Hematopoietic multipotent progenitor cell treated with erythropoietin and hydrocortisone succinate and interleukin-3 and kit ligand, for 17 days (in vitro differentiated cells): Measurements from ENCODE around the gene GANAB.
"Not testable (repeated sequence)": the region's sequence is repeated elsewhere in the genome, so short reads cannot be mapped to it uniquely, and the experiment has no call there.

Experiments used
- DNase-seq: peaks from one replicate; pipeline ENCODE4 v3.0.0-alpha.2; 2015; ENCODE audit warnings: low spot score

GANAB gene

DNA sequence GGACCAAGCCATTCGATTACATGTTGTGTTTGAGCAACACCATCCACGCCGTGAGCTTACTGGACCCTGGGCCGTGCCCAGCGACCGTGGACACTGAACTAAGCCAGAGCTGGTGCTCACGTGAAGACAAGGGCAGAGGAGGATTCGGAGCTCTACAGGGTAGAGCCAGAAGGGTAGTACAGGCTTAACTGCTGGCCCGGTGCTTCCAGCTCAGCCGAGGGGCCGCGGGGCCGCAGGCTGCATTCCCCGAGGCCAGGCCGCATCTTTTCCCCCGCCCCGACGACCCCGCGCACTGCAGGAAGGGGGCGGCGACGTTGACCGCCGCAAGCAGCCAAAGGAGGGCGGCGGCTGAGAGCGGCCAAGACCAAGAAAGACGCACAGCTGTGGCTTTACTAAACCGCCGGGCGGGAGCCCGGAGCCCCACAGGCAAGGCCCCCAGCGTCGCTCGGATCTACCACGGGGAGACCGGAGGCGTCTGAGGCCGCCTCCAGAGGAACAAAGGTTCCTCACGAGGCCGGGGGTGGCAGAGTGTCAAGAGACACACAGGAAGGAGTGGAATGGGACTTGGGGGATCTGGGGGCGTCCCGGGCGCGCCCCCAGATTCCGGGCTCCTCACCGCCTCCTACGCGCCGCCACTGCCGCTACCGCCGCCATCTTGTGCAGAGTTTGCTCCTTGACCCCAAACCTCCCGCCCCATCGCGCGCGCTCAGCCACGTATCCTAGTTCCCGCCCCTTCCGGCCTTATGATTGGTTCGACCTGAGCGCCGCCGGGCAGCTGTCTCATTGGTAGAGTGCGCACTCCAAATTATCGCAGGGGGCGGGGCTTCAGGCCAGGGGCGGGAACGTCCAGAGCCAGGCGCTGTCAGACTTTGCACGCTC lies at the start of gene GANAB:
Gene GANAB (minus strand): TSS at position 668 of the 879 bp plus-strand sequence. CDS start 14 bp downstream, at position 654.
- peak; percentile 98 for DNase-seq

DNA sequence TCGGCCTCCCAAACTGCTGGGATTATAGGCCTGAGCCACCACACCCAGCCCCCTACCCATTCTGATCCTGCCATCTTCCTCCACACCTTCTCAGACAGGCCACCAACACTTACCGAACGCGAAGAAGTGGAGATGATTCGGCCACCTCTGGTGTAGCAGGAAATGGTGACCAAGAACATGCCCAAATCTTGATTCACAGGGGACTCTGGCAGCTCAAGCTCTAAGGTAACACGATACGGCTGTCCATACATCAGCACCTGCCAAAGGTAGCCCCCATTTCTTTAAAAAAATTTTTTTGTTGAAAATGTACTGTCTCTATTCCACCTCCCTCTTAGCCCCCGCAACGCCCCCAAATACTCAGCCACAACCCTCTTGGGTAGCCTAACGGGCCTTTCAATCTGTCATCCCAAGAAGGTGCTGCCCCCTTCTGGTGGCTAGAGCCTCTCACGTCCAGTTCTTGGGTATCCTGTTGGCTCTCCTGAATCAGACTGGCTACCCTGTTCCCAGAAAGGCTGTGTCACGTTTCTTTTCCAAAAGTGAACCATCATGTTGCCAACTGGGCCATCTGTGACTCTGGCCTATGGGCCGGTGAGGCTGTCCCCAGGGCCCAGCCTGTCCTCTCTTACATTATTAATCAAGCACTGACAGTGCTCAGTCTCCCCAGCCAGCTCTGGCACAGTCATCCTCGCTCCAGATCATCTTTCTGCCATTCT lies 48.2 kb upstream of the GANAB start:
- DNase-seq: peak; percentile 94

DNA sequence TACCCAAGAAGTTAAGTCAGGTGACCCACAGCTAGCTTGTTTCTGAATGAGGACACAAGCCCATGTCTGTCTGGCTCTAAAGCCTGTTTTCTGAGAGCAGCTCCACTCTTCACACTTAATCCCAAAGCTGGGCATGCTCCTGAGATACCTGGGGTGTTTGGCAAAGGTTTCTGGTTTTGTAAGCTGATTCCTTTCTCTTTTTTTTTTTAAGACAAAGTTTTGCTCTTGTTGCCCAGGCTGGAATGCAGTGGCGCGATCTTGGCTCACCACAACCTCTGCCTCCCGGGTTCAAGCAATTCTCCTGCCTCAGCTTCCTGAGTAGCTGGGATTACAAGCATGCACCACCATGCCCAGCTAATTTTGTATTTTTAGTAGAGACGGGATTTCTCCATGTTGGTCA lies 47.2 kb upstream of the GANAB start:
- DNase-seq: not testable (repeated sequence)

DNA sequence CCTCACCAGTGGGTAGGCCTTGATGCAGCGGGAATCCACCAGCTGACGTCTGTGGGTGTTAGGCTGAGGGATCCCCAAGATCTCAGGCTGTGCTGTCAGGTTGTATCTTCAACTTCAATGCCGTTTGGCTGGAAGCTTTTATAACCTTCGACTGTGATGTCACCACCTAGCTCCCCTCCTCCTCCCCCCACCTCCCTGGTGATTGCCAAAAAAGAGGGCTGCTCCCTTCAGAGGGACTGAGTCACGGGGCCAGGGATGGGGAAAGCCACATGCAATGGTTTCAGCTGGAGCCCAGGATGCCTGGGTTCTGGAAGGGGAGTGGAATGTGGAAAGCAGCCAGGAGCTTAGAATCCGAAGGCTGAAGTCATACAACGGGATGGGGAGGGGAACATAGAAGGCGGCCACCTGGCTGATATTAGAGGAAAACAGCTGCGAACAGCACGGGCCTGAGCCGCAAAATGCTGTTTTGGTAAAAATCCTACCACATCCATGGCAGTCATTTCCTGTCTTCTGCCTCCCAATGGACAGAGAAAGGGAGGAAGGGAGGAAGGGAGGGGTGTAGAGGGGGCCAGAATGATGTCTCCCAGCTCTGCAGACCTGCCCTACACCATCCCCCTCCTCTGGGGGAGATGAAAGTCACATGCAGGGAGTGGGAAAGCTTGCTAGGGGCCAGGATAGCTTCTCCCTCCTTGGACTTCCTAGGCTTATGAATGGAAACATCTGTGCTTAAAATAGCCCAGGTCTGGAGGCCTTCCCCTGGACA lies 43.2 kb upstream of the GANAB start, which contains the start of gene LRRN4CL:
Gene LRRN4CL (minus strand): TSS at position 110 of the 763 bp plus-strand sequence. CDS start 1,022 bp downstream, outside the sequence.
- no peak for DNase-seq

DNA sequence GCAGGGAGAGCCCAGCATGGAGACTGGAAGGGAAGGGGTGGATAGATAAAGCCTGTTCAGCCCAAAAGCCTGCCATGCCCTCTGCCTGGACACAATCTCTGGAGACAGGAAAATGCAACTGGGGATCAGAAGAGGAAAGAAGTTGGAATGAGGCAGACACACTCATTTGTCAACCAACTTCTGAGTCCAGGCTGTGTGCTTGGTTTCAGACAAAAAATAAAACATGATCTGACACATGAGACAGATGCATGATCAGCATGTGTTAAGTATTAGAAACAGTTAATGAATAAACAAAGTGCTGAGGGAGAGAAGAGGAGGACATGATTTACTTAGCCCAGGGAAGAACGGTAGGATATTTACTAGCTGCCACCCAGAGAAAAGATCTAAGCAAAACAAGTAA lies 42.1 kb upstream of the GANAB start:
- no peak for DNase-seq

DNA sequence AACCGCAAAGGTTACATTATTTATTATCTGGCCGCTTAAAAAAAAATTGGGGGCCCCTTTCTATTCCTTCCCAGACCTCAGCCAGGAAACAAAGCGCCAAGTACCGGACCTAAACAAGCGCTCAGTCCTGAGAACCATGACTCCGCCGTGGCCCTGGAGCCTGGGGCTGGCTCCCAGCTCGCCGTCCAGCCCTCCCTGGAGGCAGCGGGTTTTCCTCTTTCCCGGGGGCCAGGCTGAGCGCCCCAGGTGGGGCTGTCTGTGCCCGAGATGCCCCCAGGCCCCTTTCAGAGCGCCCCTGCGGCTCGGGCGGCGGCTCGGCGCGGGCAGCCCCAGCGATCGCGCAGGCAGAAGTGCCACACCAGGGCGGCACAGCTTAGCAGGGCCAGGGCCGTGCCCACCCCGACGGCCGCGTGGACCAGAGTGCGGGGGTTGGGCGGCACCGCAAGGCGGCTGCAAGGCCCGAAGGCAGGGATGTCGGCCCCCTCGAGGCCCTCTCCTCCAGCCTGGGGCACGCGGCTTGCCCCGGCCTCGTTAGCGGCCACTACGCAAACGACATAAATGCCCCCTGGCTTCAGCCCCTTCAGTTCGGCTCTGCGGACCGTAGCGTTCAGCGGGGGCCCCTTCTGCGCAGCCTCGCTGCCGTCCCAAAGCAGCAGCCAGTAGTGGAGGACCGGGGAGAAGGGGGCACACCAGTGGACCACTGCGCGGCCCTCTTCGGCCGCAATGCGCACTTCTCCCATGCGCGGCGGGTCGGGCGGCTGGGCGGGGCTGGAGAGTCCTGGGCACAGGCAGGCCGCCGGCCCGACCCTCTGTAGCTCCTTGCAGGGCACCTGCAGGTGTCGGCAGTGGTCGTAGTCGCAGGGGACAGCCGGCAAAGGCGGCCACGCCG lies 41.3 kb upstream of the GANAB start:
- DNase-seq: no peak

DNA sequence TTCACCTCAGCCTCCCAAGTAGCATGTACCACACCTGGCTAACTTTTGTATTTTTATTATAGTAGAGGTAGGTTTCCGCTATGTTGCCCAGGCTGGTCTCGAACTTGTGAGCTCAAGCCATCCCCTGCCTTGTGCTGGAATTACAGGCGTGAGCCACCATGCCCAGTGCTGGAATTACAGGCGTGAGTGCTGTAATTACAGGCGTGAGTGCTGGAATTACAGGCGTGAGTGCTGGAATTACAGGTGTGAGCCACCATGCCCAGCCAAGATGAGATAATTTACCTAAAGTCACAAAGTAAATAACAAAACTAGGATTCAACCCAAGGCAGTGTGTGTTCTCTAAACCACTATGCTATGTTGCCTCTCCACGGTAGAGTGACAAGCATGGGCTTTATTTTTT lies 36.1 kb upstream of the GANAB start:
- DNase-seq: no peak

DNA sequence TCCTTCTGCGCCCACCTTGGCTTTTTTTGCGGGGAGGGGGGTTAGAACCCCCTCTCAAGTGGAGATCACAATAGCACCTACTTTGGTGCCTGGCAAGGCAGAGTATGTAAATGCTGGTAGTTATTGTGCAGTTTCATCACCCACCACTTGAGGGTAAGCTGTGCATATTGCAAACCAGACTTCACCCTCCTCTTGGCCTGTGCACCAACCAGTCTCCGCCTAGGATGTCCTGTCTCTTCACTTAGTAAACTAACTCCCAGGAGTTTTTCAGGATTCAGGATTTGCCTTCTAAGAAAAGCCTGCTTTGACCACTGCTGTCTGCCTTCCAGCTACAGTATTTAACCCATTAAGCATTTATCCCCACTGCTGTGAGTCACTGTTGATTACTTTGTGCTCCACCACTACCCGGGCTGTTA lies 34.4 kb upstream of the GANAB start:
- peak; percentile 60 for DNase-seq

DNA sequence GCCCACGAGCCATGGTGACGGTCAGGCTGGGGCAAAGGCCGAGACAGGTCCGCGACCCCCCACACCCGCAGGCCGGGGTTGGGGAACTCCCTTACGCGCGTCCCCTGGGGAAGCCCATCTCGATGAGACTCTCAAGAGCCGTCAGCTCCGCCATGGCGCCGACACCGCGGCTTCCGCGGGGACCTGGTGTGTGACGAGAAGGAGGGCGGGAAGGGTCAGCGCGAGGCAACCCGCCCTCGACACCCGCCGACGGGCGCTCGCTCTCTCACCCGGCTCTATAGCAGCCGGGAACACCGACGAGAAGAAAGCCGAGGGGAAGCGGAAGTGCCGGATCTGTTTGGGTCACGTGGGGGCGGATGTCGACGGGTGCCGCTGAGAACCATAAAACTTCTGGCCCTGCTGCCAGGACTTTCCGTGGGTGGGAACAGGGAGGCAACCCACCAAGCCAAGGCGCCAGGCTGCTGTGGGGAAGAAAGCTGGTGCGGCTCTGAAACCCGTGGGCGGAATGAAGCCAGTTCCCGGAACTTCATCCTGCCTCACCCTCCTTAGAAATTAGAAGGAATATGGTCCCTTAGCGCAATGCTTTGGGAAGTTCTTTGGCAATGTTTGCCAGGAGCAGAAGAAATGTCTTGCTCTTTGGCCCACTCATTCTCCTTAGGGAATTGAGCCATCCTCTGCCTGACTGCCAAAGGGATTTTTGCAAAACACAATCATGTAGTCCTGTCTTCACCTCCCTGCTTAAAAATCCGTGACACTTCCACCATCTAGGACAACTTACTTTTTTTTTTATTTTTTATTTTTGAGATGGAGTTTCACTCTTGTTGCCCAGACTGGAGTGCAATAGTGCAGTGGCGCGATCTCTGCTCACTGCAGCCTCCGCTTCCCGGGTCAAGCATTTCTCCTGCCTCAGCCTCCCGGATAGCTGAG lies 32.6 kb upstream of the GANAB start, which contains the start of gene UBXN1:
Gene UBXN1 (minus strand): TSS at position 304 of the 927 bp plus-strand sequence. CDS start 150 bp downstream, at position 154.
- DNase-seq: peak; percentile 83

DNA sequence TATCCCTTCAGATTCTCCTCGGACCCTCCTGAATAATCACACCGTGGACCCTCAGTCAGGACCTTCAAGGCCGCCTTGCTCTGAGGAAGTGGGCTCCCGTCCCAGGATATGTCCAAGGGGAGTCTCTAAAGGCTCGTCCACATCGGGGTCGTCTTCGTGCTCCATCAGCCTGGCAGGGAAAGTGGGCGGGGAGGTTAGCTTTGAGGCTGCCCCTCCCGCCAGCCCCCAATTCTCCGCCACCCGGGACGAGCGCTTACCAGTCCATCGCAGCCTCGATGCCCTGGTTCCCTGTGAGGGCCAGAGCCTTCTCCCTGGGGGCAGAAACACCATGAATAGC lies 32.0 kb upstream of the GANAB start:
- DNase-seq: no peak

DNA sequence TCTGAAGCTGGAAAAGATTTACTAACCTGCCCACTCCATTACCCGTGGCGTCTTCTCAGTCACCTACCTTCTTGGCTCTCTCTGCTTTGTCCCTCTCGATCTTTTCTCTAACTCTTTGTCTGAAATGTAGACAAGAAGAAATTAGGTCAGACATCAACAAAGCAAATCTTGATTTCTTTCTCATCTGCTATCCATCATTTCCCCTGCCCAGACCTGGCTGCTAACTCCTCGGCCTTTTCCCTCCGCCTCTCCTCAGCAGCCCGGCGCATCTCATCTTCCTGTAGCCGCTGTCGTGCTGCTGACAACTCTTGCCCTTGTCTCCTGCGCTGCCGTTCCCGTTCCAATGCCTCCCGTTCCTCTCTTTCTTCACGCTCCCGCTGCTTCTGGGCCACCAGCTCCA lies 31.3 kb upstream of the GANAB start:
- no peak for DNase-seq

DNA sequence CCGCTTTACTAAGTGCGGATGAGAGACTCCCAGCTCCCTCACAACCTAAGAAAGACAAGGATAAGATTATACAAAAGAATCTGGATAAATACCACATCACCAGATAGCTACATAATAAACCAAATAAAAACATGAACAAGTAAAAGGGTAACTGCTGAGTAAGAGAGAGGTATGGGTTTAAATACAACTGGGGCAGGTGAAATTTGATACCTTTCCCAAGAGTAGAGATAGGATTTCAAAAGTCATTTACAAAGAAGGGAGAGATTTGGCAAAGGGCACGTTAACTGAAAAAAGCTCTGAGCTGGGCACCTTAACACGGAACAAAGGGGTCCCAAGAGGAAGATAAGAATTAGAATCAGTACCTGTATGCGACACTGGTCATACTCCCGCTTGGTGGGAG lies 30.7 kb upstream of the GANAB start:
- no peak for DNase-seq

DNA sequence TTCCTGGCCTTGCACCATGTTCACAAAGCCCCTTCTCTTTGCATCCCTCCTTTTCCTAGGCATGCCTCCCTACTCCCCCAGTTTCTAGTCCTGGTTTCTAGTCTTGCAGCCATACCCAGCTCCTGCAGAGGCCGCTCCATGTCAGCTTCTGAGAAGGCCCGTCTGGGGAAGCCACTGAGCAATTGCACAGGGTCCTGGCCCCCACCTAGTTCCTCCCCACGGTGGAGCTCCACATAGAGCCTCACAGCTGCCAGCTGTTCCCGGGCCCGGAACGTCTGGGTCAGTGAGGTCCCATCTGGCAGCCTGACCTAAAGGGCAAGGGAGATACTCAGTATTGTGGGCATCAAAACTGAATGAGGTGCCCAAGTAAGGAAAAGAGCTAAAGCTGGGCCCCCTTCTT lies 30.3 kb upstream of the GANAB start:
- no peak for DNase-seq

DNA sequence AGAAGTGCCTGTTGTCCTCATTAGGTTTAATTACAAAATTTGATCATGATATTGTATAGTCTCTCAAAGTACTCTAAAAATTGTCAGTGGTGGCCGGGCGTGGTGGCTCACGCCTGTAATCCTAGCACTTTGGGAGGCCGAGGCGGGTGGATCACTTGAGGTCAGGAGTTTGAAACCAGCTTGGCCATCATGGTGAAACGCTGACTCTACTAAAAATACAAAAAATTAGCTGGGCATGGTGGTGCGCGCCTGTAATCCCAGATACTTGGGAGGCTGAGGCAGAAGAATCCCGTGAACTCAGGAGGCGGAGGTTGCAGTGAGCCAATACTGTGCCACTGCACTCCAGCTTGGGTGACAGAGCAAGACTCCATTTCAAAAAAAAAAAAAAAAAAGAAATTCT lies 29.0 kb upstream of the GANAB start:
- not testable (repeated sequence) for DNase-seq

DNA sequence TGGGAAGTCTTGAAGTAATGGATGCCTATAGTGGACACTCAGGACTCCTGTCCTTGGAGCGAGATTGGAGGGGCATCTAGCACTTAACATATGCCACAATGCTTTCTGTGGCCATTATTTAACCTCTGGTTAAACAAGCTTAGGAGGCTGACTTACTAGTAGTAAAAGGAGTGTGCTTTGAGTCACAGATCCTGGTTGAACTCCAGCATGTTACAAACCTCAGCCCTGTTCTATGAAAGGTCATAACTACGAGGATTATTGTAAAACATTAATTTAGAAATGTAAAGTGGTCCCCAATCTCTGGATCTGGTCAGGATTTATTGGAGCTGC lies 26.7 kb upstream of the GANAB start:
- DNase-seq: no peak

DNA sequence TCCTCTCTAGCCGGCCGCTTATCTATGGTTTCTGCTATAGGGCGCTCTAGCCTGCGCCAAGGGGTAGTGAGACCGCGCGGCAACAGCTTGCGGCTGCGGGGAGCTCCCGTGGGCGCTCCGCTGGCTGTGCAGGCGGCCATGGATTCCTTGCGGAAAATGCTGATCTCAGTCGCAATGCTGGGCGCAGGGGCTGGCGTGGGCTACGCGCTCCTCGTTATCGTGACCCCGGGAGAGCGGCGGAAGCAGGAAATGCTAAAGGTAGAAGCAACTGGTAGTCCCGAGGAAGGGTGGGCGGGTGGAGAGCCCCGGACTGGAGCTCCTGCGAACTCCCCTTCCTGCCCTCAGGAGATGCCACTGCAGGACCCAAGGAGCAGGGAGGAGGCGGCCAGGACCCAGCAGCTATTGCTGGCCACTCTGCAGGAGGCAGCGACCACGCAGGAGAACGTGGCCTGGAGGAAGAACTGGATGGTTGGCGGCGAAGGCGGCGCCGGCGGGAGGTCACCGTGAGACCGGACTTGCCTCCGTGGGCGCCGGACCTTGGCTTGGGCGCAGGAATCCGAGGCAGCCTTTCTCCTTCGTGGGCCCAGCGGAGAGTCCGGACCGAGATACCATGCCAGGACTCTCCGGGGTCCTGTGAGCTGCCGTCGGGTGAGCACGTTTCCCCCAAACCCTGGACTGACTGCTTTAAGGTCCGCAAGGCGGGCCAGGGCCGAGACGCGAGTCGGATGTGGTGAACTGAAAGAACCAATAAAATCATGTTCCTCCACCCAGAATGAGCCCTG lies 25.4 kb upstream of the GANAB start, which contains the start of the genes LBHD1 and UQCC3:
Gene LBHD1 (minus strand): TSS at position 660 of the 782 bp plus-strand sequence. CDS start 2,236 bp downstream, outside the sequence.
Gene UQCC3 (plus strand): TSS at position 66 of the 782 bp plus-strand sequence. CDS start 73 bp downstream, at position 139.
- DNase-seq: peak; percentile 88

DNA sequence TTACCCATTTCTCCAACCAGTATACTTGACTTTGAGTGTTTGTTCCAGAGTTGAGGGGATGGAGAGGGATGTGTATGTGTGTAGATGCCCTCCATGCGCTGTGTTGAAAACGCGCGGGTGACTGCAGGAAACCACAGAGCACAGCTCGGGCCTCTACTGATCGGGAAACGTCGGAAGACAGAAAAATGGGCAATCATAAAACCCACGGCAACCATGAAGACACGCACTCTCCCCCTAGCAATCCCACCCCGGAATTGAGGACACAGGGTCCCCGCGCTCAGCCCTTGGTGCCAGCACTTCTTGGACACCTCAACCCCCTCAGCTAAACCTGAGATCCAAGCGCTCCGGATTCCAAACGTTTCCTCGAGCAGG lies 24.8 kb upstream of the GANAB start:
- no peak for DNase-seq

DNA sequence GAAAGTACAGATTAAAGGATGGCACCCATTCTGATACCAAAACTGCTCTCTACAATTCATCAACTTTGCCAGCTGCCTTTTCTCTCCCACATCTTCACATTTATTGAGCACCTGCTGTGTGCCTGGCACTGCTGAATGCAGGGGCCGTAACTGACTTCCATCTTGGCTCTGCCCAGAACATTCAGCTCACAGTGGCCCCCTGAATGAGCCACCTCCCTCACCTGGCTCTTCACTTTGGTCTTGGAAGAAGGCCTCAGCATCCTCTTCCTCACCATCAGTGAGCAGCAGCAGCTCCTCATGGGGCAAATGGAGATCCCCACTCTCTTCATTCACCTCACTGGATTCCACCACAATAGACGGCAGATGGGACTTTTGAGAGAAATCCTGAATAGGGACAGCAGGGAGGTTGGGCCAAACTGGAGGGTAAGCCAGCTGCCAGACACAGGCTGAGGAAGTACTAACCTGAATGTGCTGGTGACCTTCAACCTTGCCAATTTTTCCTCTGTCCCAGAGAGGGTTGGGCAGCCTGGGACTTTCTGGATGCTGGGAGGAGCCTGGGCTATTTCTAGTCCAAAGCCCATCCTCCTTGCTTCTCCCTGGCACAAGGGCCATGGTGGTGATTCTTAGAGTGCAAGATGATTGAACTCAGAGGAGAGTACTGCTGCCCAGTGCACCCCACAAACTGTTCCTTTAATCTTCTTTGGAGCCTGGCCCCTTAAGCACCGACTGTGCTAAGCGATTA lies 23.2 kb upstream of the GANAB start:
- no peak for DNase-seq

DNA sequence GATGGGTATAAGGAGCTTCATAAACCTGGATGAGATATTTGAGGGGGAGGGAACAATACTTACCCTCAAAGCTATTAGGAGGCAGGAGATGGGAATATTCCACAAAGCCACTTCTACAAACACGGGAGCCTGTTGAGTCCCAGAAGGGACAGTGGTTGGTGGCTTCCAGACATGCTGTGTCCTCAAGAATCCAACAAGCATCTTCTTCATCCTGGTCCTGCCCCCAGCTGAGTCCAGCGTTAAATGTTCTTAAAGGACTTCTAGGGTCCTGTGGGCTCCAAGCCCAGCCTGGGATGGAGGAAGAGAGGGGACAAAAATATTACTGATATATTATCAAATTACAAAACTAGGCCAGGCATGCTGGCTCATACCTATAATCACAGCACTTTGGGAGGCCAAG lies 21.0 kb upstream of the GANAB start:
- no peak for DNase-seq
